ENCODE results near the gene TMEM187.

DNA sequence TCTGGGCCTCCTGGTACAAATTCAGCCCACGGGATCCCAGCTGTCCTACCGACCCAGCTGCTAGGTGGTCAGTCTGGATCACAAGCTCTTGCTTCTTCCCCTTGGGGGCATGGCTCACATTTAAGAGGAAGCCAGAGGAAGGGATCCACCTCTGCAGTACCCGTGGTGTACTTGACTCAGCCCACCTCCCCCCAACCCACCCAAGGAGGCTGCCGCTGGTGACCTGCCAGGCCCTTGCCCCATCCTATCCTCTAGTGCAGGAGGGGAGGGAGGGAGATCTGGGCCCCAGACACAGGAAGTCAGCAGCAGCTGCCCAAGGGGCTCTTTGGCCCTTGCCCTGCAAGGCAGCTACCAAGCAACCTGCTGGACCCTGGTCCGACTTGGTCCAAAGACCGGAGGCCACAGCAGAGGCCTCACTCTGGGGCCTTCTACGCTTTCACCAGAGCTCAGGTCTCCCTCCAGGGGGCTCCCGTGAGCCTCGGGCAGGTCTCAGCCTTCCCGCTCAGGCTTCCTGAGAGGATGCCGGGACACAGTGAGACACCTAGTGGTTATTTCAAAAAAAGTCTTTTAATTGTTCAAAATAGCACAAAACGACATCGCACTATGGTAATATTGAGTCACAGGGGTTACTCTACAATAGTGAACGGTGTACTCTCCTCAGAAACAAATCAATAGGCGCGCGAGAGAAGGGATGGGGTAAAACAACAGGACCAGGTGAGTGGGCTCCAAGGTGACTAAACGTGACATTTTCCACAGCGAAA, 25.4 kb upstream of the TMEM187 start:
- TF ChIP-seq, protein P1, sequence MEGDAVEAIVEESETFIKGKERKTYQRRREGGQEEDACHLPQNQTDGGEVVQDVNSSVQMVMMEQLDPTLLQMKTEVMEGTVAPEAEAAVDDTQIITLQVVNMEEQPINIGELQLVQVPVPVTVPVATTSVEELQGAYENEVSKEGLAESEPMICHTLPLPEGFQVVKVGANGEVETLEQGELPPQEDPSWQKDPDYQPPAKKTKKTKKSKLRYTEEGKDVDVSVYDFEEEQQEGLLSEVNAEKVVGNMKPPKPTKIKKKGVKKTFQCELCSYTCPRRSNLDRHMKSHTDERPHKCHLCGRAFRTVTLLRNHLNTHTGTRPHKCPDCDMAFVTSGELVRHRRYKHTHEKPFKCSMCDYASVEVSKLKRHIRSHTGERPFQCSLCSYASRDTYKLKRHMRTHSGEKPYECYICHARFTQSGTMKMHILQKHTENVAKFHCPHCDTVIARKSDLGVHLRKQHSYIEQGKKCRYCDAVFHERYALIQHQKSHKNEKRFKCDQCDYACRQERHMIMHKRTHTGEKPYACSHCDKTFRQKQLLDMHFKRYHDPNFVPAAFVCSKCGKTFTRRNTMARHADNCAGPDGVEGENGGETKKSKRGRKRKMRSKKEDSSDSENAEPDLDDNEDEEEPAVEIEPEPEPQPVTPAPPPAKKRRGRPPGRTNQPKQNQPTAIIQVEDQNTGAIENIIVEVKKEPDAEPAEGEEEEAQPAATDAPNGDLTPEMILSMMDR (IDR thresholded peaks at IDR 0.05; ENCODE audit: insufficient read depth, low read length), result peak; percentile 52
- TF ChIP-seq POLR2AphosphoS5 (IDR thresholded peaks at IDR 0.05; ENCODE audit: low read depth), result peak; percentile 57
- TF ChIP-seq, protein P2, sequence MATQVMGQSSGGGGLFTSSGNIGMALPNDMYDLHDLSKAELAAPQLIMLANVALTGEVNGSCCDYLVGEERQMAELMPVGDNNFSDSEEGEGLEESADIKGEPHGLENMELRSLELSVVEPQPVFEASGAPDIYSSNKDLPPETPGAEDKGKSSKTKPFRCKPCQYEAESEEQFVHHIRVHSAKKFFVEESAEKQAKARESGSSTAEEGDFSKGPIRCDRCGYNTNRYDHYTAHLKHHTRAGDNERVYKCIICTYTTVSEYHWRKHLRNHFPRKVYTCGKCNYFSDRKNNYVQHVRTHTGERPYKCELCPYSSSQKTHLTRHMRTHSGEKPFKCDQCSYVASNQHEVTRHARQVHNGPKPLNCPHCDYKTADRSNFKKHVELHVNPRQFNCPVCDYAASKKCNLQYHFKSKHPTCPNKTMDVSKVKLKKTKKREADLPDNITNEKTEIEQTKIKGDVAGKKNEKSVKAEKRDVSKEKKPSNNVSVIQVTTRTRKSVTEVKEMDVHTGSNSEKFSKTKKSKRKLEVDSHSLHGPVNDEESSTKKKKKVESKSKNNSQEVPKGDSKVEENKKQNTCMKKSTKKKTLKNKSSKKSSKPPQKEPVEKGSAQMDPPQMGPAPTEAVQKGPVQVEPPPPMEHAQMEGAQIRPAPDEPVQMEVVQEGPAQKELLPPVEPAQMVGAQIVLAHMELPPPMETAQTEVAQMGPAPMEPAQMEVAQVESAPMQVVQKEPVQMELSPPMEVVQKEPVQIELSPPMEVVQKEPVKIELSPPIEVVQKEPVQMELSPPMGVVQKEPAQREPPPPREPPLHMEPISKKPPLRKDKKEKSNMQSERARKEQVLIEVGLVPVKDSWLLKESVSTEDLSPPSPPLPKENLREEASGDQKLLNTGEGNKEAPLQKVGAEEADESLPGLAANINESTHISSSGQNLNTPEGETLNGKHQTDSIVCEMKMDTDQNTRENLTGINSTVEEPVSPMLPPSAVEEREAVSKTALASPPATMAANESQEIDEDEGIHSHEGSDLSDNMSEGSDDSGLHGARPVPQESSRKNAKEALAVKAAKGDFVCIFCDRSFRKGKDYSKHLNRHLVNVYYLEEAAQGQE (IDR thresholded peaks at IDR 0.05; ENCODE audit: insufficient replicate concordance, low read depth), result no peak
- TF ChIP-seq GABPA (IDR thresholded peaks at IDR 0.05; ENCODE audit: low read depth), result no peak
- TF ChIP-seq SPI1 (IDR thresholded peaks at IDR 0.05; ENCODE audit: borderline replicate concordance, low read depth), result no peak

Data from HL-60 (cell line).